D721Med (cell line): ENCODE measurements around the gene TSPAN3.

ENCODE experiments used
- DNase-seq: peaks from one replicate; pipeline ENCODE4 v3.0.0; 2011; ENCODE audit warnings: low spot score; ENCODE audit not compliant: insufficient read length
- FAIRE-seq: peaks from 2 replicates; lab custom pipeline; 2011; peaks lifted over from hg19 to GRCh38; lab: Jason Lieb, UNC
- TF ChIP-seq, protein P1 (sequence below): IDR thresholded peaks from 2 replicates; pipeline ENCODE4 v1.5.1; 2012; ENCODE audit warnings: mild to moderate bottlenecking, control low read depth; ENCODE audit not compliant: insufficient read depth; ENCODE audit errors: missing control alignments

TSPAN3 gene

DNA sequence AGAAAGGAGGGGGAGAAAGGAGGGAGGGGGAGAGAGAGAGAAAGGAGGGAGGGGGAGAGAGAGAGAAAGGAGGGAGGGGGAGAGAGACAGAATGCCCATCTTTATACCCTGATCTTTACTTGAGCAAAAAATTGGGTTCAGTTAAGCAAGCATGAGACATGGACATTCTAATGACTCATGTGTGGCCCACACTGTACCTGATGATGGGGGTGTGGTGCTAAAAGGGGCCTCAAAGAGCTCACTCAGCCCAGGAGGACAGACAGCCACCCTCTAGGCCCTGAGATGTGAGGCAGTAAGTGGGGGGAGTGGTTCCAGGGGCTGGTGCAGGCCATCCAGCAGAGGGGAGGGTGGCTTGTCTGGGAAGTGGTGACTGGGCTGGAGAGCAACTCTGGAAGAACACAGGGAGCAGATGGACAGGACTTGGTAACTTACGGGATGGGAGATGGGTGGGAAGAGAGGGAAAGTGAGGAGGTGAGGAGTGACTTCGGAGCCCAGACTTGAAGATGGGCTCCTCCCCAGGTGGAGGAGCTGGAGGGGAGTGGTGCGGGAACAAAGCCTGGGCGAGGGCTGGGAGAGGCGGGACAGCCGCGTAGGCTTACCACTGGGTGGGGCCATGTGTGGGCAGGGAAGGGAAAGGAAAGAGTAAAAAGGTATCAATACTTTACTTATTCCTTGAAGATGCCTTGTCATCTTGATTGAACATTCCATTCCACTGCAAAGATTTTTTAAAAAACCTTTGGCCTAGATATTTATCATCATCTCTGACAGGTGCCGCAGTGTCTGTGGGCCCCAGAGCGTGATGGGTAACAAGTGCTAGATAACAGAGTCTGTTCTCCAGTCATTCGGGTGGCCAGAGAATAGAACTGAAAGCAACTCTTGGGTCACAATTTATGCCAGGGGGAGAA lies 32.3 kb downstream of the TSPAN3 start:
- FAIRE-seq (no peak), DNase-seq (no peak)
- TF ChIP-seq, protein P1, sequence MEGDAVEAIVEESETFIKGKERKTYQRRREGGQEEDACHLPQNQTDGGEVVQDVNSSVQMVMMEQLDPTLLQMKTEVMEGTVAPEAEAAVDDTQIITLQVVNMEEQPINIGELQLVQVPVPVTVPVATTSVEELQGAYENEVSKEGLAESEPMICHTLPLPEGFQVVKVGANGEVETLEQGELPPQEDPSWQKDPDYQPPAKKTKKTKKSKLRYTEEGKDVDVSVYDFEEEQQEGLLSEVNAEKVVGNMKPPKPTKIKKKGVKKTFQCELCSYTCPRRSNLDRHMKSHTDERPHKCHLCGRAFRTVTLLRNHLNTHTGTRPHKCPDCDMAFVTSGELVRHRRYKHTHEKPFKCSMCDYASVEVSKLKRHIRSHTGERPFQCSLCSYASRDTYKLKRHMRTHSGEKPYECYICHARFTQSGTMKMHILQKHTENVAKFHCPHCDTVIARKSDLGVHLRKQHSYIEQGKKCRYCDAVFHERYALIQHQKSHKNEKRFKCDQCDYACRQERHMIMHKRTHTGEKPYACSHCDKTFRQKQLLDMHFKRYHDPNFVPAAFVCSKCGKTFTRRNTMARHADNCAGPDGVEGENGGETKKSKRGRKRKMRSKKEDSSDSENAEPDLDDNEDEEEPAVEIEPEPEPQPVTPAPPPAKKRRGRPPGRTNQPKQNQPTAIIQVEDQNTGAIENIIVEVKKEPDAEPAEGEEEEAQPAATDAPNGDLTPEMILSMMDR, result no peak

DNA sequence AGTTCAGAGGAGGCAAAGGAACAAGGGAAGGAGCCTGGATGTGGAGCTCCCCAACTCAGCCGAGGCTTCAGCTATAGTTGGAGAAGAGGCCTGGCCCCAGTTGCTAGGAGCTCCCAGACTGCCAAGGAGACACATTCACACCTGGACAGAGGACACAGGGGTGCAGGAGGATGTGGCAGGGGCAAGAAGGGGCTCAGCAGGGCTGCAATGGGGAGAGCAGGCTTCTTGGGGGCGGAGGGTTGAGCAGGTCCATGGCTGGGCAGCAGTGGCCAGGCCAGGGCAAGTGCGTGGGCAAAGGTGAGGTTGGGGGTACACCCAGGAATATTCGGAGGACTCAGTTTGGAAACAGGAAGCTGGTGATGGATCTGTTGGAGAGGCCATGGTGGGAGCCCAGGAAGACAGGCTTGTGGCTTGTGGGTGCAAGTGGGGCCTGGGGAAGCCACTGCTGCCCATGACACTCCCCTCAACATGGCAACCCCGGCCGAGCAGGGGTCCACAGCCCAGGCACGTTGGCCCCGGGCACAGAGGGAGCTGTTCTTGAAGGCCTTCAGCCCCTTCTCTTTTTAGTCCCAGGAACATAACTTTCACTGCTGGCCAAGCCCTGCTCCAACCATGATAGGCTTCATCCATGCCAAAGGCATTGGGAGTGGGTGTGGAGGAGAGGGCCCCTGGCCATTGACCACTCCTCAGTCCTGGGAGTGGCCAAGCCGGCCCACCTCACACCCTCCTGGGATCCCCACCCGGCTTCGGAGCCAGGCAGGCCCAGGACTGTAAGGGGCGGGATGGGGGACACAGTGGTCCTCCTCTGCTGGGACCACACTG lies 33.3 kb downstream of the TSPAN3 start:
- DNase-seq (no peak), FAIRE-seq (no peak)
- TF ChIP-seq, protein P1, result no peak

DNA sequence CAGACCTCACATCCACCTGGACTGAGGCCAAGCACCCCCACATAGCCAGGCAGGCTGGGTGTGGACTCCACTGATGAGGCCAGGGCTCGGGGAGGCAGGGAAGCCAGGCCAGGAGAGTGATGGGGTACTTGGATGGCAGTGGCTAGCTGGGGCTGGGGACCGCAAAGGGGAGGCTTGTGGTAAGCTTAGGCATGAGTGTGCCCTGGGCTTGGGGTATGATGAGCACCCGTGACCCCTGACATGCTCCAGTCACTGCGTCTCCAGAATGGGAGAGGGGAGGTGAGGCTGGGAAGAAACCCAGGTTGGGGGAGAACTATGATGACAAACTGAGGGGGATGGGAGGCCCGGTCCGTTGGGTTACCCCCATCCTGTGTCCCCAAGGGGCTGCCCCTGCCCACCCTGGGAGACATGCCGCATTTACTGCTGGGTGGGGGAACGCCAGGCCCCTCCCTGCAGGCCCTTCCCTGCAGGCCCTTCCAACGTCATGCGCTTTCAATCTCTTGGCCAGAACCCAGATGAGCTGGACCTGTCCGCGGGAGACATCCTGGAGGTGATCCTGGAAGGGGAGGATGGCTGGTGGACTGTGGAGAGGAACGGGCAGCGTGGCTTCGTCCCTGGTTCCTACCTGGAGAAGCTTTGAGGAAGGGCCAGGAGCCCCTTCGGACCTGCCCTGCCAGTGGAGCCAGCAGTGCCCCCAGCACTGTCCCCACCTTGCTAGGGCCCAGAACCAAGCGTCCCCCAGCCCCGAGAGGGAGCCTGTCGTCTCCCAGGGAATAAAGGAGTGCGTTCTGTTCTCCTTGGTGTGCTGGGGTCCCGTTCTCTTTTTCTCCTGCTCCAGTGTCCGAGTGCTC lies 34.1 kb downstream of the TSPAN3 start:
- FAIRE-seq (no peak), DNase-seq (no peak)
- TF ChIP-seq, protein P1, result no peak

DNA sequence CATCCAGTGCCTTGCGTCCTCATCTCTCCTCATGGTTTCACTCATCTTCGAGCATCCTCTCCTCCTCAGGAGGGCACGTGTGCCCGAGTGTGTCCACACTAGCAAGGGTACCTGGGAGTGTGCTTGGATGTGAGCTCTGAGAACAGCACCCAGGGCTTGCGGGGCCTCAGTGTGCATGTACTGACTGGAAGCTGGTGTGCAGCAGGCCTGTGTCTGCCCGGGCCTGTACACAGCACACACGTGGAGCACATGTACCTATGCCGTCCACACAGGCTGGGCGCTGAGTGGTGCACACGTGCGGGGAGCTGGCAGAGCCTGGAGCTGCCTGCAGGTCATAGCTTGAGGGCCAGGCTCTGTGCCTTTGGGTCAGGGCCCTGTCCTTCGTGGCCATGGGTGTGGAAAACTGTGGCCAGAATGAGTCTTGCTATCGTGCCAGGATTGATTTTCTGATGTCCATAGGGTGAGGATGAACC lies 34.9 kb downstream of the TSPAN3 start:
- no peak for FAIRE-seq
- TF ChIP-seq, protein P1, result no peak
- DNase-seq, result no peak

DNA sequence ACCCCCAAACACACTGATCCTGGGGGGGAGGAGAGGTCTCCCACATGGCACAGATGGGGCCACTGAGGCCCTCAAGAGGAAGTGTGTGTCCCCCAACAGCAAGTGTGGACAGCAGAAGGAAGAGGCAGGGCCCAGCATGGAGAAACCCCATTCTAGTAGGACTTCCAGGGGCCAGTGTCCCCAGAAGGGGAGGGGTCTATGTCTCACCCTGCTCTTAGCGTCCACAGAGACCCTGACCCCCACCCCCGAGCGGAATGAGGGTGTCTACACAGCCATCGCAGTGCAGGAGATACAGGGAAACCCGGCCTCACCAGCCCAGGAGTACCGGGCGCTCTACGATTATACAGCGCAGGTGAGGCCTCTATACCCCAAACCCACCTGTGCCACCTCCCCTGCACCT lies 35.3 kb downstream of the TSPAN3 start:
- FAIRE-seq, result no peak

More for the DNA sequence above, 35.3 kb downstream of the TSPAN3 start:
- no peak for DNase-seq
- TF ChIP-seq, protein P1, result no peak
